NCI-H146 (cell line): ENCODE results near the gene MTR.

Source experiments
- DNase-seq: peaks from one replicate; lab custom pipeline; 2025; lab: John Stamatoyannopoulos, UW

The MTR gene

GRCh38 chr1:236953151-236953700 is 158.1 kb downstream of the MTR start:
- DNase-seq, result no peak
